Hematopoietic multipotent progenitor cell treated with erythropoietin and hydrocortisone succinate and interleukin-3 and kit ligand, for 4 days (in vitro differentiated cells): ENCODE data around the gene SCAMP3.
"Not testable (repeated sequence)": the region's sequence is repeated elsewhere in the genome, so short reads cannot be mapped to it uniquely, and the experiment has no call there.

Experiments
- DNase-seq: peaks from one replicate; pipeline ENCODE4 v3.0.0-alpha.2; 2015

The SCAMP3 gene

GRCh38 chr1:155261852-155262673 is at the start of gene SCAMP3:
TSS of gene SCAMP3 (minus strand) at chr1:155262360. CDS start at chr1:155262151, 209 bp downstream.
- DNase-seq = peak; percentile 99

GRCh38 chr1:155309423-155310021 is 47.4 kb upstream of the SCAMP3 start:
- peak; percentile 60 for DNase-seq

- peak; percentile 100 for DNase-seq
Measured at GRCh38 chr1:155308493-155309422, 46.6 kb upstream of the SCAMP3 start, which contains the start of gene FDPS. TSS of gene FDPS (plus strand) at chr1:155308866. CDS start at chr1:155309790, 924 bp downstream.

DNA sequence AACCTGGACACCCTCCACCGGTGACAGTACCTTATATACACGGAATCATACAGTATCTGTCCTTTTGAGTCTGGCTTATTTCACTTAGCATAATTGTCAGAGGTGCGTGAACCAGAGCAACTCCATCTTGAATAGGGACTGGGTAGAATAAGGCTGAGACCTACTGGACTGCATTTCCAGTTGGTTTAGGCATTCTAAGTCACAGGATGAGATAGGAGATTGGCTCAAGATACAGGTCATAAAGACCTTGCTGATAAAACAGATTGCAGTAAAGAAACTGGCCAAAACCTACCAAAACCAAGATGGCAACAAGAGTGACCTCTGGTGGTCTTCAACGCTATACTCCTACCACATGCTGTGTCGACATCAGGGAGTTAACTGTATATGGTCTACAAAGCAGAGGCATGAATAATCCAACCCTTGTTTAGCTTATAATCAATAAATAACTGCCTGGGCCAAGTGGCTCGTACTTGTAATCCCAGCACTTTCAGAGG is 45.1 kb upstream of the SCAMP3 start:
- DNase-seq = peak; percentile 91

DNA sequence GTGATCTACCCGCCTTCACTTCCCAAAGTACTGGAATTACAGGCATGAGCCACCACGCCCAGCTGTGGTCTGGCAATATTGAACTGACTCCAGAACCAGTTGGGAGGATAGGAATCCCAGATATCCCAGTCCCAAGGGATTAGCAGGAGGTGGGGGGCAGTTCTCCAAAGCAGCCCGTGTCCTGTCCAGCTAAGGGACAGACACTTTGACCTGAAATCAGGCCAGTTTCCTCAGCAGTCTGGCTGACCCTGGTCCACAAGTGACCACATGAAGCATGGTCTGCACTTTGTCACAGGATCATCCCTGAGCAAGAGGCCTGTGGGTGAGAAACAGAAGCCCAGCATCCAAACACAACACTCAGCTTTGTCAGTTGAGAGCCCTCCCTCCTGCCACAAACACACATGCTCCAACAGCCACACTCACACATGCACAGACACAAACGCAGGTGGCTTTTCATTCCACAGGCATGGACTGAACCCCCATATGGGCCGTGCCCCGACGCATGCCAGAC is 43.8 kb upstream of the SCAMP3 start:
- DNase-seq = no peak

GRCh38 chr1:155304558-155305063 is 42.5 kb upstream of the SCAMP3 start:
- no peak for DNase-seq

- peak; percentile 86 for DNase-seq
Measured at GRCh38 chr1:155301342-155301841, 39.2 kb upstream of the SCAMP3 start, which contains the start of gene PKLR. TSS of gene PKLR (minus strand) at chr1:155301438. CDS start at chr1:155301395, 43 bp downstream.

- DNase-seq = no peak
Measured at GRCh38 chr1:155300553-155301329, 38.6 kb upstream of the SCAMP3 start.

DNA sequence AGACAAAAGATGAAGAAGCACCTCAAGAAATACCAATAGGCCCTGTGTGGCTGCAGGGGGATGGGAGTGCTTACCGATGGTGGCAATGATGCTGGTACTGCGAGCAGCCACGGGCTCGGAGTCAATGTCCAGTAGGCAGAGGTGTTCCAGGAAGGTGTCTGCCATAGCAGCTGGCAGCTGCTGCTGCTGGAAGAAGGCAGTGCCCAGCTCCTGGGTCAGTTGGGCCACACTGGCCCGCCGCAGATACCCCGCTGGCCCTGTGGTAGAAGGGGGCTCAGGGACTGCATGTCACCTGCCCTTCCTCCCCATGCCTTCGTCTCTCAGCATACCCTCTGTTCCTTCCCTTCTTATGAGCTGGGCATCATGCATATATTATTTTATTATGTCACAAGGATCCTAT is 37.9 kb upstream of the SCAMP3 start:
- DNase-seq = no peak

- DNase-seq = no peak
Measured at GRCh38 chr1:155297384-155297783, 35.2 kb upstream of the SCAMP3 start.

DNA sequence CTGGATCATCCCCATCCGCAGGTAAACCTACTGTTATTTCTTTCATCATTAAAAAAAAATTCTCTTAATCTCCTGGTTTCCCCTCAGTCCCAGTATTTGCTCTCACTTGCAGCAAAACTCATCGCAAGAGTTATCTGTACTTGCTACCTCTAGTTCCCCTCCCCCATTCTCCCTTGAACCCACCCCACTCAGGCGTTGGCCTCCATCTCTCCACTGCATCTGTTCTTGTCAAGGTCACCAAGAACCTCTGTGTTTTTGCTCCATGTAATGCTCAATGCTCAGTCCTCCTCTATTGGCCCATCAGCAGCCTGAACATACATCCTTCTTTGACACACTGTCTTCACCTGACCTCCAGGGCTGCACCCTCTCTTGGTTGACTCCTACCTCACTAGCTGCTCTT is 34.5 kb upstream of the SCAMP3 start:
- DNase-seq = no peak

DNA sequence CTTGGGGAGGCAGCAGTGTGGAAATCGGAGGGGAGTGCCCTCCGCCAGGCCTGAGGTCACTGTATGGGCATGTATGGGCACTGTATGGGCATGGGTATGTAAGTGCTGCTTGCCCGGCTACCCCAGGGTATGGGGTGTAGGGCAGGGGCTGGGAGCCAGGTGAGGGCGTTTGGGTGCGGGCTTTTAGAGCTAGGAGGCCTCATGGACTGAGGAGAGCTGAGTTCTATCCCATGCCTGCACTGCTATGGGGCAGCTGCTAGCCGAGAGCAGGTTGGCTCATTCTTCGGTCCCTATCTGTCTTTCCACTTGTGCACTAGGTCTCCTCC is 33.7 kb upstream of the SCAMP3 start:
- no peak for DNase-seq

DNA sequence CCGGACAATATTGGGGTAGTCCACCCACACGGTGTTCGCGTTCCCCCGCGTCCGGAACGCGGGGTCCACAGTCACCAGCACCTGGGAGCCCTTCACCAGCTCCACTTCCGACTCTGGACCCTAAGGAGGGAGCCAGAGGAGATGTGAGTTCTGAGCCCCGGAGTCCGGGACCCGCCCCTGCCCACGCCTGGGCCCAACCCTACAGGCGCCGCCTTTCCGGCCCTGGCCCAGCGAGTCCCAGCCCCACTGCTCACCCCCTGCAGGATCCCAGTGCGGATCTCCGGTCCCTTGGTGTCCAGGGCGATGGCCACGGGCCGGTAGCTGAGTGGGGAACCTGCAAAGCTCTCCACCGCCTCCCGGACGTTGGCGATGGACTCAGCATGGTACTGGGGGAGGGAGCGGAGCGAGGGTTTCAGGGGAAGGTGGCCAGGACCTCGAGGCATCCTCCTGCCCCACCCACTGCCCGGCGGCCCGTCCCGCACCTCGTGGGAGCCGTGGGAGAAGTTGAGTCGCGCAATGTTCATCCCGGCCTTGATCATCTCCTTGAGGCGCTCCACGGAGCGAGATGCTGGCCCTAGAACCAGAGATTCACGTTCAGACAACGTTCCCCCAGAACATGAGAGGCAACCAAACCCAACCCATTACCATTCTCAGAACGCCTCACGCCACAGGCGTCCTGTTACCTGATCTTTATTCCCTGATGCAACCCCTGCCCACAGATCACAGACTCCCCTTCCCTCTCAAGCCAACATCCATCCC is 33.2 kb upstream of the SCAMP3 start:
- peak; percentile 50 for DNase-seq

DNA sequence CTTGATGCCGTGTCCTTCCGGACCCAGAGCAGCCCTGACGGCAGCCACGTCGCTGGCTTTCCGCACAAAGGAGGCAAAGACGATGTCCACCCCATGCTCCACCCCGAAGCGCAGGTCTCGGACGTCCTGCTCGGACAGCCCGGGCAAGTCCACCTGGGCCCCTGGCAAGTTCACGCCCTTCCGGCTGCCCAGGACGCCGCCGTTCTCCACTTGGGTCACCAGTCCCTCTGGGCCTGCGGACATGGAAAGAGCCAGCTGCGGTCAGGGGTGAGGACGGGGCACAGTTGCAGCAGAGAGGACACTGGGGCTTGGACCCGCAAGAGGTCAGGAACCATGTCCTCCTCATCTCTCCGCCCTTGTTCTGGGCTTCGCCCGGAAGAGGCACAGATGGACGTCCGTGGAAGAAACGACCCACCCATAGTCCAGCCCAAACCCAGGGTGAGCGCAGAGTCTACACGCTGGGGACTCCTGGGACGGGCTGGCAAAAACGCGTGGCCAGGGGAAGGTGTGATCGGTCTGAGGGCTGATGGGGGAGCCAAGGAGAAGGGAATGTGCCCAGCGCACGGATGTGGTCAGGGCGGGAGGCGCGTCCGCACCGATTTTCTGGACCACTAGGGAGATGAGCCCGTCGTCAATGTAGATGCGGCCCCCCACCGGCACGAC is 32.5 kb upstream of the SCAMP3 start:
- no peak for DNase-seq

DNA sequence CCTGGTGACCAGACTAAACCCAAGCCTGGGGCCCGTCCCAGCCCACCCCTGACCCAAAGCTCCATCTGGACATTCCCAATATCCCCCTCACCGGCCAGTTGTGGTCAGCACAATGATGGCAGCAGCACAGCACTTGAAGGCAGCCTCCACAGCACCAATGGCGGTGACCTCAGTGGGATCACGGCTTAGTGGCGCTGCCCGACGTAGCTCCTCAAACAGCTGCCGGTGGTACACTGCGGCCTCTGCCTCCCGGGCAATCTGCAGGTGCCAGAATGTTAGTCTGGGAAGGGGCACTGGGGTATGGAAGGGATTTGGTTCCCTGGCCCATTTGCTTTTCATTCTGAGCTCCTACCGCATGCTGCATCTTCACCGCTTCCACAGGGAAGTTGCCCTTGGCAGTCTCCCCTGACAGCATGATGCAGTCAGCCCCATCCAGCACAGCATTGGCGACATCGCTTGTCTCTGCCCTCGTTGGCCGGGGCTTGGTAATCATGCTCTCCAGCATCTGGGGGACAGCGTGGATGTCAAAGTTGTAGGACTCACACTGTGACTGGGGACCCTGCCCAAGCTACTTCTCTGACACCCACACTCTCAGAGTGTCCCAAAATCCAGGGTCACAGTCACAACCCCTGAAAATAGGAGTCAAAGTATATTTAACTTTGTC is 31.1 kb upstream of the SCAMP3 start:
- no peak for DNase-seq

- DNase-seq = not testable (repeated sequence)
Measured at GRCh38 chr1:155291006-155291405, 28.8 kb upstream of the SCAMP3 start.

DNA sequence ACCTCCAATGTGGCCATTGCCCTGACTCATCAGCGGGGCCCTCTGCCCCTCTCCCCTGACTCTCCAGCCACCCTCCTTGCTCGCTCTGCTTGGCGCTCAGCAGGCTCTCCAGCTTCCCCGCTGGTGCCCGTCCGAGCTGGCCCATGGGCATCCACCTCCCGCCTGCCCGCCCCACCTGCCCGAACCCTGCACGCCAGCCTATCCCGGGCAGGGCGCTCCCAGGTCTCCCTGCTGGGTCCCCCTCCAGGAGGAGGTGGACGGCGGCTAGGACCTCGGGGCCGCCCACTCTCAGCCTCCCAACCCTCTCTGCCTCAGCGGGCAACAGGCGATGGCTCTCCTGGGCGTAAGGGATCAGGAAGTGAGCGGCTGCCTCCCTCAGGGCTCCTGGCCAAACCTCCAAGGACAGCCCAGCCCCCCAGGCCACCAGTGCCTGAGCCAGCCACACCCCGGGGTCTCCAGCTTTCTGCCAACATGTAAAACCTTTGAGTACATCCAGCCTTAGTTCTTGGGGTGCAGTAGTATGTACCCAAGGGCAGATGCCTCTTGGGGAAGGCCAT is 25.9 kb upstream of the SCAMP3 start:
- DNase-seq = no peak

DNA sequence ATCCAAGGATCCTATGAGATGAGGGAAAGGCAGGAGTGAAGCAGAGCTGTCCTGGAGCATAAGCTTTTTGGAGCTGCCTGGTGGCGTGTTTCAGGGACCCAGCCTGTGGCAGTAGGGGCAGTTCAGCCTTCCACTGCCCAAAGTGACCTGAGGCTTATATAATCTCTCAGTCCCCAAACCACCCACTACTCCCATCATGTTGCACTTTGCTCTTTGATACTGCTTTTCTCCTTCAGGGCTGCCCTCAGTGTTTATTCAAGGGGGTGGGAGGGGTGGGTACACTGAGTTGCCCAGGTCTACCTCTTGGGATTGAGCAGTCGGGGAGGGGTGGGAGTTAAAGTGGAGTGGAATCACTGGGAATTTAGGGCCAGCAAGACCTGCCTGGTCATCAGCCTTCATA is 24.4 kb upstream of the SCAMP3 start:
- no peak for DNase-seq

DNA sequence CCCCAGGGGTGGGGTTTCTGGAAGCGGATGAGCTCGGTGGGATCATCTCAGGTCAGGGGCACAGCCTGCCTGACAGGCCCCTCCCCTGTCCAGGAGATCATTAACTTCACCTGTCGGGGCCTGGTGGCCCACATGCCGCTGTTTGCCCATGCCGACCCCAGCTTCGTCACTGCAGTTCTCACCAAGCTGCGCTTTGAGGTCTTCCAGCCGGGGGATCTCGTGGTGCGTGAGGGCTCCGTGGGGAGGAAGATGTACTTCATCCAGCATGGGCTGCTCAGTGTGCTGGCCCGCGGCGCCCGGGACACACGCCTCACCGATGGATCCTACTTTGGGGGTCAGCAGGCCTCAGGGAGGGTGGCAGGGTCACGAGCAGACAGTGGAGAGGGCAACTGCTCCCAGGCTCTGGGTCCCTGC is 23.5 kb upstream of the SCAMP3 start:
- no peak for DNase-seq
